Aortic smooth muscle cell (primary cell): ENCODE measurements around the gene PGPEP1. TPM values are rescaled to one million over a fixed set of nuclear protein-coding genes. Genes with fewer than 3 reads are reported as not detected.

Source experiments
- total RNA-seq: library from RNA; depleted of rRNA; stranded (reverse); fragments of >200 nt; gene quantifications from 2 replicates; pipeline ENCODE4 v1.2.3, GENCODE V29; 2014

The PGPEP1 gene, protein sequence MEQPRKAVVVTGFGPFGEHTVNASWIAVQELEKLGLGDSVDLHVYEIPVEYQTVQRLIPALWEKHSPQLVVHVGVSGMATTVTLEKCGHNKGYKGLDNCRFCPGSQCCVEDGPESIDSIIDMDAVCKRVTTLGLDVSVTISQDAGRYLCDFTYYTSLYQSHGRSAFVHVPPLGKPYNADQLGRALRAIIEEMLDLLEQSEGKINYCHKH
- 60.6 and 62.5 TPM in 2 replicates for total RNA-seq

DNA sequence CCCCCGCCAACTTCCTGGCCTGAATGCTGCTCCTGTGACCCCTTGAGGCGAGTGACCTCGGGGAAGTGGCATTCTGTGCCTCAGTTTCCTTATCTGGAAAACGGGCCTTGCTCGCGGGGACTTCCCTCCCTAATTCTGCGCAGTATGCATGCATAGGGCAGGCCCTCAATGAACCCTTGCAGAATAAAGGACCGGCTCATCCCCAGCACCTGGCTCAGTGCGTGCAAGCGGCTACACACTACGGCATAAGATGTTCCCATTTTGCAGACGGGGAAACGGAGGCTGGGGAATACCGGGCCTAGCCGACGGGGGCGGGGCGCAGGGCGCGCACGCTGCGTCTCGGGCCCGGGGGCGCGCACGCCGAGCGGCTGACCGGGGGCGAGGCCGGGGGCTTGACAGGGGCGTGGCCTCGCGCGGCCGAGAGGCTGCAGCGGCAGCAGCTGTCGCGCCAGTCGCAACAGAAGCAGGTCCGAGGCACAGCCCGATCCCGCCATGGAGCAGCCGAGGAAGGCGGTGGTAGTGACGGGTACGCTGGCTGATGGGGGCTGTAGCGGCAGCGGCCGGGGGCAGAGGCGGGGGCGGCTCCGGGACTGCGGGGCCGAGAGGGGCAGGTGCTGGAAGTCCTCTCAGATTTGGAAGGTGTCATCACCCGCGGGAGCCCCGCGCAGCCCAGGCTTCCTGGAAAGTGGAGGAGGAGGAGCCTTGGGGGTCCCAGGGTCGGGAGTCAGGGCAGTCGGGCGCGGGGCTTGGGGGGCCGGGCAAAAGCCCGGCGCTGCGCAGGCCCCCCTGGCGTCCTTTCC, at the start of gene PGPEP1:
TSS of gene PGPEP1 (plus strand) at position 409 of the 800 bp plus-strand sequence. CDS start at position 493, 84 bp downstream.

DNA sequence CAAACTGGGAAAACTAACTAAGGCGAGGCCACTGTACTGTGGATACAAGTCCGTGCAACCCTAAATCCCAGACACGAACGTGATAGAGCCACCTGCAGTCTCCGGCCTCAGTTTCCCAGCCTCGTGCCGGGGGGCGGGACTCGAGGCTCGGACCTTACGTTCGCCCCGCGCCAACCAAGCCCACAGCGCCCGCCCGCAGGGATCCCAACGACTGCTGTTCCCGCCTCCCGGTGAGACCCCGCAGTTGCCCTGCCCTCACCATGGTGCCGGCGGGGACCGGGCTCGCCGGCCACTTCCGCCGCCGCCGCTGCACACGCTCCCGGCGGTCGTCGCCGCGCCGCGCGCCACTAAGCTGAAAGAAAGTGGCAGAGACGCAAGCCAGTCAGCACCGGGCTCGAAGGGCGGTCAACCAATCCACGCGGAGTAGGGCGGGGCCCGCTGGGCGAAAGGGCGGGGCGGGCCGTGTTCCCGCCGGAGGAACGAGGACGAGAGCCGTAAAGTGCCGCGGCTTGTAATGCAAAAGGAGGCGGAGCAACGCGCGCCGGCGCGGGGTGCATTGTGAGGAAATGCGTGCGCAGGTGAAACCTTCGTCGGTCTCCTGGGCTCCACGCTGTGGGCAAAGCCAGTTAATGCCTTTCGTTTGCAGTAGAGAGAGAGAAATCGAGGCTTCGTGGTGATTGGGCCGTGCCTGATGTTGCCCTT, 17.5 kb upstream of the PGPEP1 start, which contains the start of gene LSM4:
TSS of gene LSM4 (minus strand) at position 318 of the 702 bp plus-strand sequence. CDS start at position 262, 56 bp downstream.

DNA sequence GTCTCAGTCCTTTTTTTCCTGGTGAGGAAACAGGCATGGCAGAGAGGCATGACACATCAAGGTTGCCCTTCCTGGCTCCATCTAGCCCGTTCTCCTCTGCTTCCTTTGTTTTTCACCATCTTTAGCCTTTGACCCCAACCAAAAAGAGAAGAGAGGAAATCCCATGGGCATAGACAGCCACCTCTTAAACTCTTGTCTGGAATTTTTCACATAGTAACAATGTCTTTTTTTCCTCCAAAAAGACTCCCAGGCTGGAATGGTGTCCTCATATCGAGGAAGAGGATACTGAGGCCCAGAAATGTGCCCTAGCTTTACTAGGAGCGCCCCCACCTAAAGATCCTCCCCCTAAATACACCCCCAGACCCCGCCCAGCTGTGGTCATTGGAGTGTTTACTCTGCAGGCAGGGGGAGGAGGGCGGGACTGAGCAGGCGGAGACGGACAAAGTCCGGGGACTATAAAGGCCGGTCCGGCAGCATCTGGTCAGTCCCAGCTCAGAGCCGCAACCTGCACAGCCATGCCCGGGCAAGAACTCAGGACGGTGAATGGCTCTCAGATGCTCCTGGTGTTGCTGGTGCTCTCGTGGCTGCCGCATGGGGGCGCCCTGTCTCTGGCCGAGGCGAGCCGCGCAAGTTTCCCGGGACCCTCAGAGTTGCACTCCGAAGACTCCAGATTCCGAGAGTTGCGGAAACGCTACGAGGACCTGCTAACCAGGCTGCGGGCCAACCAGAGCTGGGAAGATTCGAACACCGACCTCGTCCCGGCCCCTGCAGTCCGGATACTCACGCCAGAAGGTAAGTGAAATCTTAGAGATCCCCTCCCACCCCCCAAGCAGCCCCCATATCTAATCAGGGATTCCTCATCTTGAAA, 45.5 kb downstream of the PGPEP1 start, which contains the start of gene GDF15:
TSS of gene GDF15 (plus strand) at position 484 of the 868 bp plus-strand sequence. CDS start at position 516, 32 bp downstream.

DNA sequence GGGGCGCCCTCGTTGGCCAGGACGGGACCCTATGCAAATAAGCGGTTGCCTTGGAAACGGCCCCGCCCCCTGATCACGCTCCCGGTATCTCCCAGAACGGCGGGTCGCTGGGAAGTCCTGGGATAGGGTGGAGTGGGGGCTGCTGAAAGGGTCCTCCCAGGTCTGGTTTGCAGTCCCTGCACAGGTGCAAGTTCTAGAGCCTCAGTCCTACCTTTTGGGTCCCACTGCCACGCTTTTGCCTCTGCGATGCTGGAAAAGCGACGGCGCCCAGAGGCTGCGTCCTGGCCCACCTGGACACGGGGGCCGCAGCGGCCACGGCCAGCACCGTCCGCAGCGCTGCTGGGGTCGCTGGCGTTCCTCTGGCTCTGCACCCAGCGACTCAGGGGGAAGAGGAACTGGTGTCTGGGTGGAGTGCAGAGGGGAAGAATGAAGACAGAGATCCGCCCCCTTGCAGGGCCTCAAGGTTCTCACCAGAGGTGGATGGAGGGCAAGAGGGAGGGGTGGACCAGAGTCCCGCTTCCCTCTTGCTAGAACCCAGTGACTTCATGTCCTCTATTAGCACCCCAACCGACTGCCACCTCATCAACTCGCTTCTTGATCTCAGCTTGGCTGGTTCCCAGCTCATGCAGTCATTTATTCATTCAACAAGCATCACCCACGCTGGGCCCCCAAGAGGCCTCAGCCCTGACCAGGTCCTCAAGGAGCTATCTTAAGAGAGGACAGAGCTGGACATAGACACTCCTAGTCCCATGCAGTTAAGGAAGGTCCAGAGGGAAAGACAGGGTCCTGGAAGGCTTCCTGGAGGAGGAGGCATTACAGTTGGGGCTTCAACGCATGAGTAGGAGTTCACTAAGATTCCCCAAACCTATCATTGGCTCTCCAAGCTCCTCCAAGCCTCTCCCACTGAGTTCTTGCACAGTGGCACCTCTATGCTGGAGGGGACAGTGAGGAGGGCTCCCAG, 57.1 kb downstream of the PGPEP1 start, which contains the start of gene LRRC25:
TSS of gene LRRC25 (minus strand) at position 381 of the 961 bp plus-strand sequence. CDS start 659 bp downstream, outside the sequence.

DNA sequence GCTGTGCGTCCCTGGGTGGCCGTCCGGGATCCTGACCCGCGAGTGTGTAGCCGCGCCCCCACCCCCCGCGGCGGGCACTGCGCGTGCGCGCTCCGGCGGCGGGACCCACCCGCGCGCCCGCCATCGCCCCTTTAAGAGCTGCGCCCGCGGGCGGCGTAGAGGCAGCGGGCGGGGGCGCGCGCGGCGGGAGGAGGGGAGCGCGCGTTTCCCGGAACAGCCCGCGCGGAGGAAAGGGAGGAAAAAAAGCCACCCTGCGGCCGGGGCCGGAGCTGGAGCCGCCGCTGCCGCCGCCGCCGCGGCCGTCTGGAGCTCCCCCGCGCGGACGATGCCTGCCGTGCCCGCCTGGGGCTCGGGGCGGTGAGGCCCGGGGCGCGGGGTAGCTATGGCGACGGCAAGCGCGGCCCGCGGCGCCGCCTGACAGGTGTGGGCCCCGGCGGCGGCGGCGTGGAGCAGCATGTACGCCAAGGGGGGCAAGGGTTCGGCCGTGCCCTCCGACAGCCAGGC, 78.8 kb downstream of the PGPEP1 start, which contains the start of gene SSBP4:
TSS of gene SSBP4 (plus strand) at position 204 of the 504 bp plus-strand sequence. CDS start at position 455, 251 bp downstream.

Other genes with a start within 250 kb of the PGPEP1 start
- gene MAST3, start 242.8 kb upstream of the PGPEP1 start, total RNA-seq: 3.4 and 4.5 TPM in 2 replicates
- gene PIK3R2, start 187.4 kb upstream of the PGPEP1 start, total RNA-seq: 8.2 and 13.9 TPM in 2 replicates
- gene IFI30, start 166.8 kb upstream of the PGPEP1 start, total RNA-seq: 39.4 and 59.7 TPM in 2 replicates
- 7.5 and 14.0 TPM in 2 replicates for gene MPV17L2, start 147.4 kb upstream of the PGPEP1 start, total RNA-seq
- 3.4 and 6.6 TPM in 2 replicates for gene RAB3A, start 136.6 kb upstream of the PGPEP1 start, total RNA-seq
- gene PDE4C, start 114.2 kb upstream of the PGPEP1 start, total RNA-seq: 0.12 and 0.26 TPM in 2 replicates
- 0.13 and 0.87 TPM in 2 replicates for gene IQCN, start 66.1 kb upstream of the PGPEP1 start, total RNA-seq
- 85.7 and 119 TPM in 2 replicates for gene JUND, start 59.0 kb upstream of the PGPEP1 start, total RNA-seq
- 122 and 147 TPM in 2 replicates for gene LSM4, start 17.5 kb upstream of the PGPEP1 start, total RNA-seq
- gene GDF15, start 45.6 kb downstream of the PGPEP1 start, total RNA-seq: 41.1 and 66.9 TPM in 2 replicates
- gene LRRC25, start 57.0 kb downstream of the PGPEP1 start, total RNA-seq: 0.06 TPM in 1 of 2 replicates, not detected in the other
- gene SSBP4, start 78.8 kb downstream of the PGPEP1 start, total RNA-seq: 54.1 and 66.1 TPM in 2 replicates
- 9.6 and 10.8 TPM in 2 replicates for gene ISYNA1, start 97.5 kb downstream of the PGPEP1 start, total RNA-seq
- 16.1 and 18.0 TPM in 2 replicates for gene ELL, start 181.5 kb downstream of the PGPEP1 start, total RNA-seq
- 256 and 259 TPM in 2 replicates for gene FKBP8, start 203.0 kb downstream of the PGPEP1 start, total RNA-seq
- 70.0 and 82.8 TPM in 2 replicates for gene KXD1, start 217.3 kb downstream of the PGPEP1 start, total RNA-seq
- gene UBA52, start 231.3 kb downstream of the PGPEP1 start, total RNA-seq: 850 and 972 TPM in 2 replicates
- gene REX1BD, start 248.2 kb downstream of the PGPEP1 start, total RNA-seq: 51.8 and 59.6 TPM in 2 replicates